Upper lobe of right lung (tissue), 1 donor: ENCODE results near the gene LPGAT1. TPM values are rescaled to one million over a fixed set of nuclear protein-coding genes. Genes with fewer than 3 reads are reported as not detected.

Experiments used
- ATAC-seq: fragments of 200-7000 bp; cut with Tn5 transposase; one replicate; pipeline ENCODE4 v1.9.1; 2020; ENCODE audit warnings: mild to moderate bottlenecking, moderate library complexity
- DNase-seq: peaks from one replicate; pipeline ENCODE4 v3.0.0-alpha.2; 2020
- H3K27ac ChIP-seq: fragments of 200-600 bp; one replicate; pipeline ENCODE4 v1.8.0; 2022
- H3K27me3 ChIP-seq: fragments of 200-600 bp; one replicate; pipeline ENCODE4 v1.8.0; 2022; ENCODE audit warnings: mild to moderate bottlenecking
- H3K36me3 ChIP-seq: fragments of 200-600 bp; one replicate; pipeline ENCODE4 v1.8.0; 2022
- H3K4me1 ChIP-seq: fragments of 200-600 bp; one replicate; pipeline ENCODE4 v1.8.0; 2022
- H3K4me3 ChIP-seq: fragments of 200-600 bp; one replicate; pipeline ENCODE4 v1.8.0; 2022; ENCODE audit warnings: mild to moderate bottlenecking
- H3K9me3 ChIP-seq: fragments of 200-600 bp; one replicate; pipeline ENCODE4 v1.8.0; 2022
- CTCF ChIP-seq: fragments of 200-600 bp; IDR thresholded peaks from one replicate; pipeline ENCODE4 v1.8.0; 2022; ENCODE audit warnings: antibody characterized with exemption
- intact Hi-C: fragments of 100-400 bp; cut with DNase I; formaldehyde crosslinking; loops from one replicate; pipeline ENCODE4 v1.11.0; 2022
- total RNA-seq: library from RNA; stranded (reverse); fragmentation: NEBNext Ultra II Directional; extraction: Animal tissue kit (Norgen Biotek cat#: 25700); gene quantifications from one replicate; pipeline ENCODE4 v1.2.1, GENCODE V29; 2021
- donor health status: DM: no; HTN: yes; CAD: no; lungs with severe emphysema.

The LPGAT1 gene
- total RNA-seq, 1 donor from 2014 or later = 34.5 TPM

DNA sequence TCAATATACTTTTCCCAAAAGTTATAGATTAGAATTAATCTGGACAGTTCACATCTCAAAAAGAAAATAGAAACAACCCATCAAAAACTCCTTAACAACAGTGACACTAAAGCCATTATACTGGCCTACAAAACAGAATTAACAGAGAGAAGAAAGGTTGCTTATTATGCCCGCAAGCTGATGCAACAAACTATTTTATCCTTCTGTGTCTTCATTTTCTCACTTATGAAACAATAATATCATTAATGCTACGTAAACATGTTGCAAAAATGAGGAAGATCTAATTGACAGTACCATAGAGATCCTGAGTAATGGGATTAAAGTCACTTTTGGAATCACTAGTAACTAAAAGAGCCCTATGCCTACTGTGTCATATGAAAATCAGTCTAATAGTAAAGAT is 32.6 kb downstream of the LPGAT1 start:
- Histone ChIP-seq H3K9me3 (no peaks in the 10 kb centered on the region), H3K4me1 (no peaks in the 10 kb centered on the region), H3K27me3 (no peaks in the 10 kb centered on the region), H3K4me3 (no peak overlapping the region), H3K36me3 (peaks cover 1% of the 10 kb centered on the region), H3K27ac (no peak overlapping the region)
- no peak for TF ChIP-seq CTCF
- DNase-seq = no peak
- intact Hi-C loops = no loop called here
- ATAC-seq = no peak

GRCh38 chr1:211791979-211792378 is 38.6 kb downstream of the LPGAT1 start:
- intact Hi-C loops = no loop called here
- no peaks in the 10 kb centered on the region for H3K9me3 ChIP-seq
- DNase-seq (no peak), ATAC-seq (no peak)
- TF ChIP-seq CTCF = no peak
- no peaks in the 10 kb centered on the region for H3K4me1 ChIP-seq
- no peak overlapping the region for H3K27ac ChIP-seq
- H3K36me3 ChIP-seq = peaks cover 13% of the 10 kb centered on the region
- H3K4me3 ChIP-seq = no peak overlapping the region
- H3K27me3 ChIP-seq = no peaks in the 10 kb centered on the region

GRCh38 chr1:211789641-211790464 is 40.7 kb downstream of the LPGAT1 start:
- H3K9me3 ChIP-seq = no peaks in the 10 kb centered on the region
- no peak overlapping the region for H3K27ac ChIP-seq
- intact Hi-C loops = no loop called here
- H3K27me3 ChIP-seq = no peaks in the 10 kb centered on the region
- no peak for ATAC-seq
- no peak for TF ChIP-seq CTCF
- peaks cover 15% of the 10 kb centered on the region for H3K36me3 ChIP-seq
- no peak for DNase-seq
- H3K4me3 ChIP-seq = no peak overlapping the region
- no peaks in the 10 kb centered on the region for H3K4me1 ChIP-seq

GRCh38 chr1:211788626-211789025 is 41.9 kb downstream of the LPGAT1 start:
- Histone ChIP-seq H3K4me3 (no peak overlapping the region), H3K9me3 (no peaks in the 10 kb centered on the region), H3K27me3 (no peaks in the 10 kb centered on the region), H3K36me3 (peaks cover 15% of the 10 kb centered on the region), H3K4me1 (peaks cover 4% of the 10 kb centered on the region), H3K27ac (no peak overlapping the region)
- no peak for TF ChIP-seq CTCF
- no peak for DNase-seq
- no peak for ATAC-seq
- intact Hi-C loops = no loop called here

- peaks cover 4% of the 10 kb centered on the region for H3K4me1 ChIP-seq
- no peak for DNase-seq
- H3K36me3 ChIP-seq = peaks cover 12% of the 10 kb centered on the region
- no peaks in the 10 kb centered on the region for H3K27me3 ChIP-seq
- no peaks in the 10 kb centered on the region for H3K9me3 ChIP-seq
- no peak overlapping the region for H3K4me3 ChIP-seq
- TF ChIP-seq CTCF = no peak
- ATAC-seq = no peak
- no peak overlapping the region for H3K27ac ChIP-seq
- intact Hi-C loops = no loop called here
Measured at GRCh38 chr1:211783897-211784296, 46.7 kb downstream of the LPGAT1 start.
